Mesendoderm (in vitro differentiated cells): ENCODE results near the gene GUK1.

Experiments
- DNase-seq: peaks from one replicate; pipeline ENCODE4 v3.0.0; 2013
- H2AK5ac ChIP-seq: 2 replicates; pipeline ENCODE4 v1.6.1; 2013; ENCODE audit warnings: low read length, inconsistent platforms
- H2BK120ac ChIP-seq: 2 replicates; pipeline ENCODE4 v1.6.1; 2013; ENCODE audit warnings: low read depth, mild to moderate bottlenecking, low read length, moderate library complexity, mixed read lengths
- H2BK15ac ChIP-seq: replicated peaks from 2 replicates; pipeline ENCODE4 v1.6.1; 2013; ENCODE audit warnings: low read depth, mild to moderate bottlenecking, moderate library complexity
- H2BK5ac ChIP-seq: 2 replicates; pipeline ENCODE4 v1.6.1; 2013; ENCODE audit warnings: low read length, inconsistent platforms
- H3K18ac ChIP-seq: 2 replicates; pipeline ENCODE4 v1.6.1; 2013; ENCODE audit warnings: mild to moderate bottlenecking, low read length, mixed read lengths
- H3K23ac ChIP-seq: one replicate; pipeline ENCODE4 v1.6.1; 2013; ENCODE audit warnings: low read length
- H3K27ac ChIP-seq: 2 replicates; pipeline ENCODE4 v1.5.1; 2013; ENCODE audit warnings: low read depth, mild to moderate bottlenecking, inconsistent platforms, low read length, moderate library complexity
- H3K27me3 ChIP-seq: 2 replicates; pipeline ENCODE4 v1.6.1; 2013; ENCODE audit warnings: low read length, control low read depth, mild to moderate bottlenecking, inconsistent platforms; ENCODE audit not compliant: insufficient read depth, poor library complexity
- H3K36me3 ChIP-seq: 2 replicates; pipeline ENCODE4 v1.6.1; 2013; ENCODE audit warnings: low read length, inconsistent platforms; ENCODE audit not compliant: control insufficient read depth, insufficient read depth
- H3K4ac ChIP-seq: one replicate; pipeline ENCODE4 v1.6.1; 2013; ENCODE audit warnings: low read depth, mild to moderate bottlenecking, low read length, moderate library complexity
- H3K4me1 ChIP-seq: 2 replicates; pipeline ENCODE4 v1.6.1; 2013; ENCODE audit warnings: low read depth, low read length, inconsistent platforms; ENCODE audit not compliant: control insufficient read depth
- H3K4me2 ChIP-seq: 2 replicates; pipeline ENCODE4 v1.6.1; 2013; ENCODE audit warnings: low read length
- H3K4me3 ChIP-seq: 2 replicates; pipeline ENCODE4 v1.5.1; 2013; ENCODE audit warnings: mild to moderate bottlenecking, low read length
- H3K56ac ChIP-seq: one replicate; pipeline ENCODE4 v1.6.1; 2013; ENCODE audit warnings: low read length
- H3K79me1 ChIP-seq: 2 replicates; pipeline ENCODE4 v1.6.1; 2013; ENCODE audit warnings: low read length, inconsistent platforms
- H3K79me2 ChIP-seq: 2 replicates; pipeline ENCODE4 v1.6.1; 2013; ENCODE audit warnings: mild to moderate bottlenecking, low read length; ENCODE audit not compliant: control insufficient read depth, insufficient read depth
- H3K9ac ChIP-seq: 2 replicates; pipeline ENCODE4 v1.6.1; 2013; ENCODE audit warnings: low read length, inconsistent platforms
- H4K5ac ChIP-seq: one replicate; pipeline ENCODE4 v1.6.1; 2013; ENCODE audit warnings: low read length
- H4K8ac ChIP-seq: one replicate; pipeline ENCODE4 v1.6.1; 2013; ENCODE audit warnings: low read depth, mild to moderate bottlenecking, control low read depth, low read length, moderate library complexity
- WGBS: extraction: QIAGEN DNeasy Blood & Tissue Kit; methylation state at CpG from one replicate; pipeline ENCODE4 v1.1.7; 2013; ENCODE audit warnings: low lambda C conversion rate, missing lambda C conversion rate; ENCODE audit not compliant: insufficient coverage; ENCODE audit errors: extremely low coverage; 5-methylcytosine and 5-hydroxymethylcytosine counted together

Gene GUK1

DNA sequence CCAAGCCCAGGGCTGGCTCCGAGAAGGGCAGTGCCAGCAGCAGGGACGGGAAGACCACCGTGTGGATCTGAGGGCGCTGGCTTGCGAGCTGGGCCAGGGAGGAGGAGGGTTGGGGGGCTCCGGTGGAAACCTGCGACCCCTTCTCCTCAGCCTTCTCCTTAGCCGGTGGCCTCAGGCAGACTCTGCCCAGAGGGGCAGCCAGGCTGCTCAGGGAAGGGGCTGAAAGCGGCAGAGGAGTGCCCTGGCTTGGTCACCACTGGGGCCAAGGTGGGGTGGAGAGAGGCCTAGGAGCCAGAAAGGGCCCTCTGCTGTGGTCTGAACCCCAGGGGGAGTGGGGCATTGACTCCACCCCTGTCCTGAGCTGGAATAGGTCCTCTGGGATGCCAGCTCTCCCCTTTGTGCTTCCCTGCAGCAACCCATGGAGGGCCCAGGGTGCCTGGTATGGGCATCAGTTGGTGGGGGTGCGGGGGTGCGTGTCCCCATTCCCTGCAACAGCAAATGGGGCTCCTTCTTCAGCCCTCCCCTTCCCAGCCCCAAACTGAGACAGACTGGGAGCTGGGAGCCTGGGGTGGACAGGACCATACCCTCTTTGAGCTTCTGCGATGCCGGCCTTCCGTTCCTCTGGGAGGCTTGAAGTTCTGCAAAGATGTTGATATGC, 19.1 kb downstream of the GUK1 start:
- H3K36me3 ChIP-seq, result no peaks in the 10 kb centered on the region
- H3K56ac ChIP-seq, result no peak overlapping the region
- no peak overlapping the region for H3K4me3 ChIP-seq
- H3K4me1 ChIP-seq, result no peaks in the 10 kb centered on the region
- H2AK5ac ChIP-seq, result no peak overlapping the region
- H3K4me2 ChIP-seq, result no peak overlapping the region
- no peak for DNase-seq
- H4K5ac ChIP-seq, result no peak overlapping the region
- H3K4ac ChIP-seq, result no peak overlapping the region
- H3K23ac ChIP-seq, result no peak overlapping the region
- no peaks in the 10 kb centered on the region for H3K79me1 ChIP-seq
- WGBS, result no CpG with 5 or more reads among the region's 14 CpGs
- no peak overlapping the region for H3K9ac ChIP-seq
- no peak overlapping the region for H2BK5ac ChIP-seq
- H2BK120ac ChIP-seq, result no peak overlapping the region
- H2BK15ac ChIP-seq, result no peak overlapping the region
- H3K79me2 ChIP-seq, result no peaks in the 10 kb centered on the region
- H3K18ac ChIP-seq, result no peak overlapping the region
- no peaks in the 10 kb centered on the region for H3K27me3 ChIP-seq
- H3K27ac ChIP-seq, result no peak overlapping the region
- H4K8ac ChIP-seq, result no peak overlapping the region

DNA sequence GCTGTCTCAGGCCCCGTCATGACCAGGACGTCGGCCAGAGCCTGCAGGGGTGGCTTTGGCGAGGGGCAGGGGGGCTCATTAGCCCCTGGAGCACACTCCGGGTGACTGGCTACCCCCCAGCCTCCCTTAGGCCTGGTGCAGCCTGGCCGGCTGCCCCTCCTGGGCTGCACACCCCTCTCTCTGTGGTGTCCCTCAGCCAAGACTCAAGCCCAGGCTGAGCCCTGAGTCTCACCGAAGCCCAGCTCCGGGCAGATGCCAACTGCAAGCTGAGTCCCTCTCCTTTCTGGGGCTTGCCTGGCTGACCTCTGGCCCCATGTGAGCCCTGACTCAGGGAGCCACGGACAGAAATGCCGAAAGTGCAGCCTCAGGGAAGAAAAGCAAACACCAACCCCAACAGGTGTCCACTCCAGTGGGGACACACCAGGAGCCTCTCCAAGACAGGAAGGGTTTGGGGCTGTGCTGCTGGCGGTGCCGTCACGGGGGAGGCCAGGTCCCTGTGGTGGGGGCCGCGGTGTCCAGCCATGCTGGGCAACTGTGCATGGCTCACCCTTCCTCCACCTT, 20.2 kb downstream of the GUK1 start:
- Histone ChIP-seq H4K5ac (no peak overlapping the region), H2BK5ac (no peak overlapping the region), H3K36me3 (no peaks in the 10 kb centered on the region), H3K4ac (no peak overlapping the region), H2AK5ac (no peak overlapping the region), H3K56ac (no peak overlapping the region), H3K4me3 (no peak overlapping the region), H2BK120ac (no peak overlapping the region), H3K23ac (no peak overlapping the region), H3K9ac (no peak overlapping the region), H3K4me2 (no peak overlapping the region), H2BK15ac (no peak overlapping the region), H3K27ac (no peak overlapping the region), H3K79me2 (no peaks in the 10 kb centered on the region), H3K79me1 (no peaks in the 10 kb centered on the region), H4K8ac (no peak overlapping the region), H3K18ac (no peak overlapping the region), H3K4me1 (no peaks in the 10 kb centered on the region), H3K27me3 (no peaks in the 10 kb centered on the region)
- no CpG with 5 or more reads among the region's 15 CpGs for WGBS
- no peak for DNase-seq

DNA sequence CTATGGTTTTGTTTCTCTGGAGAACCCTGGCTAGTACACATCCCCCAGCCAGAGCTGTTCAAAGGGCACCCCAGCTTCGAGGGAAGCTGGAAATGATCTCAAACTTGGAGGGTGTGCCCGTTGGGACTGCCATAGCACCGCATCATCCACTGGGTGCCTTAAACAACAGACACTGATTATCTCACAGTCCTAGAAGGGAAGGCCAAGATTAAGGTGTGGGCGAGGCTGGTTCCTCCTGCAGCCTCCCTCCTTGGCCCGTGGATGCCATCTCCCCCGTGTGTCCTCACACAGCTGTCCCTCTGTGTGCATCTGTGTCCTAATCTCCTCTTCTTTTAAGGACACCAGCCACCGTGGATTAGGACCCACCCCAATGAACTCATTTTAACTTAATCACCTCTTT, 21.3 kb downstream of the GUK1 start:
- no peaks in the 10 kb centered on the region for H3K79me2 ChIP-seq
- H2BK120ac ChIP-seq, result no peak overlapping the region
- WGBS, result no CpG with 5 or more reads among the region's 7 CpGs
- DNase-seq, result no peak
- no peak overlapping the region for H3K9ac ChIP-seq
- H3K18ac ChIP-seq, result no peak overlapping the region
- no peak overlapping the region for H3K4ac ChIP-seq
- no peak overlapping the region for H3K56ac ChIP-seq
- no peak overlapping the region for H4K5ac ChIP-seq
- no peak overlapping the region for H2AK5ac ChIP-seq
- H3K36me3 ChIP-seq, result no peaks in the 10 kb centered on the region
- peaks cover 1% of the 10 kb centered on the region for H3K79me1 ChIP-seq
- no peak overlapping the region for H2BK5ac ChIP-seq
- no peak overlapping the region for H2BK15ac ChIP-seq
- H4K8ac ChIP-seq, result no peak overlapping the region
- no peaks in the 10 kb centered on the region for H3K4me1 ChIP-seq
- H3K4me3 ChIP-seq, result no peak overlapping the region
- no peak overlapping the region for H3K27ac ChIP-seq
- no peaks in the 10 kb centered on the region for H3K27me3 ChIP-seq
- H3K4me2 ChIP-seq, result no peak overlapping the region
- no peak overlapping the region for H3K23ac ChIP-seq

DNA sequence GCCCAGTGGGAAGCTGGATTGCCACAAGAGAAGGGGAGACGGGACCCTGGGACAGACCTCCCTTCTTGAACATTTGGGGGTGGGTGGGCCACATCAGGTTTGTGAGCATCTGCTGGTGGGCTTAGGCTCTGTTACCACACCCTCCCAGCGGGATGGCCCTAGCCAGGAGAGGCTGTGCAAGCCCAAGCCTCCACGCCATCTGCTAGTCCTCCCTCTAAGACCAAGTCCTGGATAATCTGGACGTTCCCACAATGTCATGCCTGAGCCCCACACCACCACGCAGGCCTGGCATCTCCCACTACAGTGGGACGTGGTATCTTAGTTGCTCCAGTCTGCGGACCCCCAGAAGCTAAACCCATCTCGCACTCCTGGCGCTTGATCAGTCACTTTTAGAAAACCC, 21.8 kb downstream of the GUK1 start:
- H3K56ac ChIP-seq, result peak overlapping the region; percentile 18
- no peak overlapping the region for H3K4me2 ChIP-seq
- no peak overlapping the region for H3K18ac ChIP-seq
- no peaks in the 10 kb centered on the region for H3K36me3 ChIP-seq
- no peak overlapping the region for H4K8ac ChIP-seq
- no peak overlapping the region for H4K5ac ChIP-seq
- H3K27ac ChIP-seq, result no peak overlapping the region
- H3K27me3 ChIP-seq, result no peaks in the 10 kb centered on the region
- H2BK120ac ChIP-seq, result no peak overlapping the region
- H3K79me1 ChIP-seq, result peaks cover 5% of the 10 kb centered on the region
- peaks cover 2% of the 10 kb centered on the region for H3K79me2 ChIP-seq
- H3K23ac ChIP-seq, result no peak overlapping the region
- WGBS, result no CpG with 5 or more reads among the region's 9 CpGs
- no peak overlapping the region for H3K4ac ChIP-seq
- H3K9ac ChIP-seq, result no peak overlapping the region
- H2AK5ac ChIP-seq, result no peak overlapping the region
- peaks cover 2% of the 10 kb centered on the region for H3K4me1 ChIP-seq
- H2BK5ac ChIP-seq, result no peak overlapping the region
- H2BK15ac ChIP-seq, result no peak overlapping the region
- no peak for DNase-seq
- no peak overlapping the region for H3K4me3 ChIP-seq

DNA sequence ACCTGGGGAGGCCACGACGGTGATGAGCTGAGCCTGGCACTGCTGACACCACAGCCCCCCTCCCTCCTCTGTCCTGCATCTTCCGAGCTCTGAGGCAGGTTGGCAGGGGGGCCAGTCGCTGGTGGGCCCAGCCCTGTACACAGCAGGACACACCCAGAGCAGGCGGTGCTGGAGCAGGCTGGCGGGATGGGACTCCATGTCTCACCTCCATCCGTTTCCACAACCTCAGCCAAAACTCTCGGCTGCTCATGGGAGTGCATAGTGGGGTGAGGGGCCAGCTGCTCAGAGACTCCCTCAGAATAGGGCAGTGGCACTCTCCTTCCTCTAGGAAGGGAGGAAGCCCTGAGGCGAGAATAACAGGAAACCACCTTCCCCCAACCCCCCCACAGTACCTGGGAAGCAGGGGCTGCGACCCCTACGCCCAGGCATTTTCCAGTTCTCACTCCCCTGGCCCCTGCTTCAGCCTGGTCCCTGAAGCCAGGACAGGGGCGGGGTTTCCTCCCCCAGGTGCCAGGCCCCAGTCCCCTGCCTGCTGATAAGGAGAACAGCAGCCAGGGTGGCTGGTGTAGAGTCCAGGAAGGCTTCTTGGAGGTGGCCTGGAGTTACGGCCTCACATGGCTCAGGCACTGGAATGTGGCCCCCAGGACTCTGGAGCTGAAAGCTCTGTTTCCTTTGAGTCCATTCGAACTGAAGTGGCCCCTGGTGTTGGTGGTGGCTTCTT, 22.4 kb downstream of the GUK1 start:
- Histone ChIP-seq H4K5ac (no peak overlapping the region), H4K8ac (no peak overlapping the region), H3K56ac (peak overlapping the region; percentile 79), H3K4ac (no peak overlapping the region), H2BK15ac (no peak overlapping the region), H3K79me2 (peaks cover 2% of the 10 kb centered on the region), H2AK5ac (no peak overlapping the region), H3K4me1 (peaks cover 2% of the 10 kb centered on the region), H3K18ac (no peak overlapping the region), H3K27ac (no peak overlapping the region), H3K27me3 (no peaks in the 10 kb centered on the region), H2BK5ac (no peak overlapping the region), H2BK120ac (no peak overlapping the region), H3K36me3 (no peaks in the 10 kb centered on the region), H3K23ac (no peak overlapping the region), H3K4me3 (no peak overlapping the region), H3K79me1 (peaks cover 5% of the 10 kb centered on the region), H3K4me2 (no peak overlapping the region), H3K9ac (peak overlapping the region; percentile 38)
- peak; percentile 83 for DNase-seq
- no CpG with 5 or more reads among the region's 14 CpGs for WGBS
